HepG2 (cell line): ENCODE measurements around the gene ATP8B4. TPM values are rescaled to one million over a fixed set of nuclear protein-coding genes. Genes with fewer than 3 reads are reported as not detected.

Experiments
- ATAC-seq: fragments of 200-7000 bp; cut with Tn5 transposase; 3 replicates; pipeline ENCODE4 v1.9.1; 2020; ENCODE audit warnings: mild to moderate bottlenecking, moderate library complexity
- BruUV-seq: library from RNA; stranded (reverse); fragments of 400-500 nt; replicated peaks from 2 replicates; lab custom pipeline; 2021; lab: Mats Ljungman, UMichigan
- CTCF ChIA-PET: fragments of 300-600 bp; formaldehyde crosslinking; extraction: SDS; loops from one replicate; lab custom pipeline; 2021; ENCODE audit warnings: low total read pairs, inconsistent platforms, low intra/inter-chr PET ratio; lab: Yijun Ruan, JAX
- POLR2A ChIA-PET: fragments of 350-600 bp; sonication (Branson Sonifier 250); formaldehyde crosslinking; loops from one replicate; lab custom pipeline; 2020; ENCODE audit warnings: antibody characterized with exemption, inconsistent platforms; lab: Yijun Ruan, JAX
- DNase-seq: peaks from one replicate; pipeline ENCODE4 v3.0.0-alpha.2; 2015; ENCODE audit warnings: low spot score
- FAIRE-seq: peaks from 3 replicates; lab custom pipeline; 2011; peaks lifted over from hg19 to GRCh38; lab: Jason Lieb, UNC
- H2AFZ ChIP-seq: one replicate; pipeline ENCODE4 v1.6.1; 2011; ENCODE audit warnings: low read length, inconsistent platforms
- H3K27ac ChIP-seq: fragments of 300-600 bp; 3 replicates; pipeline ENCODE4 v1.8.0; 2011; ENCODE audit warnings: mixed run types, mild to moderate bottlenecking, mixed read lengths, low read length, inconsistent platforms; ENCODE audit not compliant: insufficient read depth; ENCODE audit errors: extremely low read length
- H3K27me3 ChIP-seq, 2 experiments: fragments of 200-600 bp in 1 of 2; 2 replicates in 1 of 2; 3 replicates in 1 of 2; pipeline versions ENCODE4 v1.6.0 to v1.8.0; 2011; ENCODE audit warnings: low read length in 2 of 2, mild to moderate bottlenecking in 2 of 2, moderate library complexity in 2 of 2, inconsistent platforms in 1 of 2; ENCODE audit not compliant: insufficient read depth in 2 of 2, control insufficient read depth in 1 of 2
- H3K36me3 ChIP-seq, 2 experiments: fragments of 200-600 bp in 1 of 2; replicated peaks in 1 of 2; 2 replicates in 1 of 2; 3 replicates in 1 of 2; pipeline versions ENCODE4 v1.5.1 to v1.8.0; 2011; ENCODE audit warnings: low read length in 2 of 2, inconsistent platforms in 1 of 2; ENCODE audit not compliant: insufficient read depth in 2 of 2, control insufficient read depth in 1 of 2
- H3K4me1 ChIP-seq: 2 replicates; pipeline ENCODE4 v1.5.1; 2012; ENCODE audit warnings: low read length, inconsistent platforms; ENCODE audit not compliant: insufficient read depth
- H3K4me2 ChIP-seq: 2 replicates; pipeline ENCODE4 v1.6.0; 2011; ENCODE audit warnings: low read depth, low read length, inconsistent platforms
- H3K4me3 ChIP-seq, 3 experiments: fragments of 200-600 bp in 1 of 3; sonication (generic), shearing (Covaris generic) in 1 of 3; replicated peaks in 1 of 3; 2 replicates each; pipeline ENCODE4 v1.5.1; 2011 to 2016; ENCODE audit warnings: low read length in 3 of 3, inconsistent platforms in 2 of 3, low read depth in 2 of 3, mild to moderate bottlenecking in 2 of 3, control low read depth in 1 of 3, mixed read lengths in 1 of 3; ENCODE audit not compliant: insufficient read depth in 1 of 3
- H3K79me2 ChIP-seq: one replicate; pipeline ENCODE4 v1.6.1; 2011; ENCODE audit warnings: low read length, inconsistent platforms; ENCODE audit not compliant: insufficient read depth
- H3K9ac ChIP-seq: 2 replicates; pipeline ENCODE4 v1.6.0; 2011; ENCODE audit warnings: mild to moderate bottlenecking, low read depth, low read length, inconsistent platforms; ENCODE audit not compliant: insufficient read depth
- H3K9me3 ChIP-seq: 2 replicates; pipeline ENCODE4 v1.5.1; 2012; ENCODE audit warnings: mild to moderate bottlenecking, low read length
- H4K20me1 ChIP-seq: 2 replicates; pipeline ENCODE4 v1.6.0; 2011; ENCODE audit warnings: inconsistent platforms, mild to moderate bottlenecking, low read length, moderate library complexity; ENCODE audit not compliant: insufficient read depth
- AHR ChIP-seq: IDR thresholded peaks from 2 replicates; pipeline ENCODE4 v1.6.1; 2018; ENCODE audit warnings: missing genetic modification reagents, missing compliant biosample characterization
- ATF7-NPFF ChIP-seq: sonication (generic); formaldehyde crosslinking; IDR thresholded peaks from 2 replicates; pipeline ENCODE4 v1.8.1; 2023; ENCODE audit warnings: mild to moderate bottlenecking, low read depth, missing genetic modification reagents, moderate library complexity
- NFIC ChIP-seq: IDR thresholded peaks from 2 replicates; pipeline ENCODE4 v1.6.1; 2012; ENCODE audit warnings: mild to moderate bottlenecking, low read length, inconsistent platforms
- NR2F1 ChIP-seq, 2 experiments: fragments of 450-650 bp in 1 of 2; formaldehyde crosslinking in 1 of 2; IDR thresholded peaks; 2 replicates each; pipeline versions ENCODE4 v1.5.0 to v1.6.1; 2016 to 2020; ENCODE audit warnings: mild to moderate bottlenecking in 1 of 2, missing compliant biosample characterization in 1 of 2, missing genetic modification reagents in 1 of 2, moderate library complexity in 1 of 2
- PHF21A ChIP-seq: sonication (generic); formaldehyde crosslinking; IDR thresholded peaks from 2 replicates; pipeline ENCODE4 v1.5.0; 2020; ENCODE audit warnings: mild to moderate bottlenecking, missing genetic modification reagents
- SMC3 ChIP-seq: IDR thresholded peaks from 2 replicates; pipeline ENCODE4 v1.6.1; 2011; ENCODE audit warnings: low read length, improper control_type of control experiment
- SNRNP70 ChIP-seq: fragments of 200-400 bp; formaldehyde crosslinking; IDR thresholded peaks from 2 replicates; pipeline ENCODE4 v1.6.1; 2017; ENCODE audit warnings: mild to moderate bottlenecking, low read depth, low read length, moderate library complexity
- TFE3 ChIP-seq: IDR thresholded peaks from 2 replicates; pipeline ENCODE4 v1.6.1; 2016
- TMF1 ChIP-seq: sonication (generic); formaldehyde crosslinking; IDR thresholded peaks from 2 replicates; pipeline ENCODE4 v1.8.1; 2022; ENCODE audit warnings: low read depth, missing genetic modification reagents
- TP53 ChIP-seq: sonication (generic); formaldehyde crosslinking; conservative IDR thresholded peaks from 2 replicates; pipeline ENCODE4 v1.4.0; 2020; ENCODE audit warnings: missing genetic modification reagents
- ZFY ChIP-seq: sonication (generic); formaldehyde crosslinking; IDR thresholded peaks from 2 replicates; pipeline ENCODE4 v1.4.0; 2020; ENCODE audit warnings: missing genetic modification reagents
- ZNF276 ChIP-seq: sonication (generic); formaldehyde crosslinking; IDR thresholded peaks from 2 replicates; pipeline ENCODE4 v1.4.0; 2020; ENCODE audit warnings: mild to moderate bottlenecking, low read depth, missing genetic modification reagents
- ZNF30 ChIP-seq: sonication (generic); formaldehyde crosslinking; IDR thresholded peaks from 2 replicates; pipeline ENCODE4 v1.5.0; 2020; ENCODE audit warnings: mild to moderate bottlenecking, missing genetic modification reagents
- ZNF704 ChIP-seq: sonication (generic); formaldehyde crosslinking; IDR thresholded peaks from 2 replicates; pipeline ENCODE4 v1.8.1; 2023; ENCODE audit warnings: mild to moderate bottlenecking, inconsistent platforms, moderate library complexity, missing genetic modification reagents, borderline replicate concordance
- ZNF780A ChIP-seq: sonication (generic); formaldehyde crosslinking; IDR thresholded peaks from 2 replicates; pipeline ENCODE4 v1.8.0; 2022; ENCODE audit warnings: mild to moderate bottlenecking, missing genetic modification reagents, moderate library complexity
- ZSCAN5A ChIP-seq: sonication (generic); formaldehyde crosslinking; IDR thresholded peaks from 2 replicates; pipeline ENCODE4 v1.8.0; 2022; ENCODE audit warnings: mild to moderate bottlenecking, missing genetic modification reagents, borderline replicate concordance
- in situ Hi-C: cut with HindIII; loops from 2 replicates; pipeline ENCODE4 v1.10.0; 2017; ENCODE audit warnings: low pct_unique_long_range_greater_than_20kb; ENCODE audit not compliant: extremely low pct_ligation_motif_present
- intact Hi-C: fragments of 100-400 bp; cut with micrococcal nuclease; formaldehyde crosslinking; loops from one replicate; pipeline ENCODE4 v1.10.0; 2022; ENCODE audit not compliant: unreplicated experiment
- polyA plus RNA-seq, 8 experiments: library from polyadenylated mRNA; depleted of rRNA in 3 of 8; stranded (reverse) in 7 of 8; unstranded in 1 of 8; fragments of >200 nt; fragmentation: Illumina TruSeq in 4 of 8; extraction: Trizol in 4 of 8; gene quantifications; 2 replicates each; pipeline versions ENCODE4 v1.2.1 to v1.2.3, GENCODE V29; 2011 to 2016; ENCODE audit warnings: low read depth in 4 of 8, missing spikeins in 1 of 8, mixed read lengths in 1 of 8; ENCODE audit not compliant: insufficient read depth in 1 of 8
- total RNA-seq, 5 experiments: library from RNA; depleted of rRNA; stranded (reverse); fragments of >200 nt; fragmentation: Illumina TruSeq; extraction: Trizol; gene quantifications; 2 replicates each; pipeline ENCODE4 v1.2.3, GENCODE V29; 2016; ENCODE audit warnings: low read depth in 1 of 5

Gene ATP8B4
- total and polyA plus RNA-seq, 2 of the 13 experiments (the other 11 are each of a cell fraction or from before 2014, with no cell fraction given), result 0.24 to 0.69 TPM

- TF ChIP-seq ZNF276 (CRISPR knock-in tag), result no peak
- TF ChIP-seq SNRNP70, result no peak
Measured at GRCh38 chr15:50077651-50078050, 41.4 kb downstream of the ATP8B4 start (continued).

GRCh38 chr15:50077176-50077575, 41.9 kb downstream of the ATP8B4 start:
- Histone ChIP-seq H3K27me3 (no peaks in the 10 kb centered on the region), H4K20me1 (no peaks in the 10 kb centered on the region), H3K4me3 (no peak overlapping the region), H3K9me3 (no peaks in the 10 kb centered on the region), H3K27ac (no peak overlapping the region), H3K36me3 (no peaks in the 10 kb centered on the region), H3K79me2 (no peaks in the 10 kb centered on the region), H3K9ac (no peak overlapping the region), H2AFZ (no peak overlapping the region), H3K4me1 (no peaks in the 10 kb centered on the region), H3K4me2 (no peak overlapping the region)
- in situ Hi-C loops, result no loop called here
- no peak for FAIRE-seq
- no peak for ATAC-seq
- intact Hi-C loops, result no loop called here
- POLR2A ChIA-PET, result no interaction called here
- DNase-seq, result no peak
- BruUV-seq, result no TSS peak
- CTCF ChIA-PET, result no interaction called here
- TF ChIP-seq ZNF30 (CRISPR knock-in tag) (no peak), NR2F1 (CRISPR knock-in tag; IDR thresholded peaks at IDR 0.05) (no peak), TFE3 (CRISPR knock-in tag) (no peak), SMC3 (no peak), ZNF780A (CRISPR knock-in tag) (no peak), NFIC (no peak), TP53 (CRISPR knock-in tag) (no peak), ZNF704 (no peak), PHF21A (no peak), ZFY (CRISPR knock-in tag) (no peak), ZSCAN5A (CRISPR knock-in tag) (no peak), ATF7-NPFF (CRISPR knock-in tag) (no peak), TMF1 (CRISPR knock-in tag) (no peak), AHR (no peak)
